Tibial nerve (tissue), 4 donors: ENCODE data around the gene CLDN6.

ENCODE experiments used
- EP300 ChIP-seq, 2 donors: sonication (generic); formaldehyde crosslinking; IDR thresholded peaks; one replicate each; pipeline ENCODE4 v1.6.1; 2017; ENCODE audit warnings: antibody characterized with exemption in 2 of 2, mild to moderate bottlenecking in 1 of 2
- POLR2A ChIP-seq, 2 donors: fragments of 450-650 bp; IDR thresholded peaks; one replicate each; pipeline ENCODE4 v1.6.1; 2017; ENCODE audit warnings: antibody characterized with exemption in 2 of 2, mild to moderate bottlenecking in 2 of 2, moderate library complexity in 2 of 2
- TF ChIP-seq, protein P1 (sequence below), 5 experiments: fragments of 200-600 bp in 3 of 5; fragments of 450-650 bp in 2 of 5; sonication (generic) in 3 of 5; IDR thresholded peaks; one replicate each; pipeline ENCODE4 v1.5.1; 2016 to 2019; ENCODE audit warnings: antibody characterized with exemption in 5 of 5, mild to moderate bottlenecking in 3 of 5, moderate library complexity in 2 of 5

DNA sequence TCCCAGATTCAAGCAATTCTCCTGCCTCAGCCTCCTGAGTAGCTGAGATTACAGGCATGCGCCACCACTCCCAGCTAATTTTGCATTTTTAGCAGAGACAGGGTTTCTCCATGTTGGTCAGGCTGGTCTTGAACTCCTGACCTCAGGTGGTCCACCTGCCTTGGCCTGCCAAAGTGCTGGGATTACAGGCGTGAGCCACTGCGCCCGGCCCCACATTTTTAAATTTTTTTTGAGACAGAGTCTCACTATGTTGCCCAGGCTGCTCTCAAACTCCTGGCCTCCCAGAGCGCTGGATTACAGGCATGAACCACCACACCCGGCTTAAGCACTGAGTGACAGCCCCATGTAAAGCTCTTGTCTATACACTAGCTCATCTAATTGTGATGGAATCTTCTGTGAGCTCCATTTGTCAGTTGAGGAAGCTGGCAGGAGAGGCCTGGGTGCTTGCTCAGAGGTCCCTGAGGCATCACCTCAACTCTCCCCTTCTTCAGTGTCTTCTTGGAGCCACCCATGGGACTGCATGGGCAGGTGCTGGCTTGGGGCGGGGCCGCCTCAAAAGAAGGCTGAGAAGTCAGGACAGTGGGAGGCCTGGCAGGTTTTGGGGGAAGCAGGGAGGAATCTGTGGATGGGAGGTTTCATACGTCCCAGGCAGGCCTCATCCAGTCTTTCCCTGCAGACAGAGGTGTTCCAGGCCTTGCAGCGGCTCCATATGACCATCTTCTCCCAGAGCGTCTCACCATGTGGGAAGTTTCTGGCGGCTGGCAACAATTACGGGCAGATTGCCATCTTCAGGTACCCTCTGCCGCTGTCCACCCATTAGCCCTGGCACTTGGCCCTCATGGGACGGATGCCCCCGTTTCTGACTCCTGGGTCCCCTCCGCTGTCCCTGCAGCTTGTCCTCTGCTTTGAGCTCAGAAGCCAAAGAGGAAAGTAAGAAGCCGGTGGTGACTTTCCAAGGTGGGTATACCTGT lies 7.3 kb upstream of the CLDN6 start:
- TF ChIP-seq, protein P1, sequence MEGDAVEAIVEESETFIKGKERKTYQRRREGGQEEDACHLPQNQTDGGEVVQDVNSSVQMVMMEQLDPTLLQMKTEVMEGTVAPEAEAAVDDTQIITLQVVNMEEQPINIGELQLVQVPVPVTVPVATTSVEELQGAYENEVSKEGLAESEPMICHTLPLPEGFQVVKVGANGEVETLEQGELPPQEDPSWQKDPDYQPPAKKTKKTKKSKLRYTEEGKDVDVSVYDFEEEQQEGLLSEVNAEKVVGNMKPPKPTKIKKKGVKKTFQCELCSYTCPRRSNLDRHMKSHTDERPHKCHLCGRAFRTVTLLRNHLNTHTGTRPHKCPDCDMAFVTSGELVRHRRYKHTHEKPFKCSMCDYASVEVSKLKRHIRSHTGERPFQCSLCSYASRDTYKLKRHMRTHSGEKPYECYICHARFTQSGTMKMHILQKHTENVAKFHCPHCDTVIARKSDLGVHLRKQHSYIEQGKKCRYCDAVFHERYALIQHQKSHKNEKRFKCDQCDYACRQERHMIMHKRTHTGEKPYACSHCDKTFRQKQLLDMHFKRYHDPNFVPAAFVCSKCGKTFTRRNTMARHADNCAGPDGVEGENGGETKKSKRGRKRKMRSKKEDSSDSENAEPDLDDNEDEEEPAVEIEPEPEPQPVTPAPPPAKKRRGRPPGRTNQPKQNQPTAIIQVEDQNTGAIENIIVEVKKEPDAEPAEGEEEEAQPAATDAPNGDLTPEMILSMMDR (IDR thresholded peaks at IDR 0.05): no peak
- TF ChIP-seq POLR2A (IDR thresholded peaks at IDR 0.05) (no peak), EP300 (IDR thresholded peaks at IDR 0.05) (no peak)
